H1 (cell line): ENCODE data around the gene SNED1. TPM values are rescaled to one million over a fixed set of nuclear protein-coding genes. Genes with fewer than 3 reads are reported as not detected.

Experiments
- CTCF ChIA-PET: fragments of 300-600 bp; sonication (Branson Sonifier 250); formaldehyde crosslinking; loops from one replicate; lab custom pipeline; 2021; ENCODE audit not compliant: partially characterized antibody; lab: Charles Lee
- POLR2A ChIA-PET: fragments of 300-600 bp; sonication (Branson Sonifier 250); formaldehyde crosslinking; loops from one replicate; lab custom pipeline; 2021; ENCODE audit warnings: inconsistent platforms; ENCODE audit not compliant: partially characterized antibody; lab: Charles Lee
- DNase-seq, 2 experiments: peaks; one replicate each; pipeline versions ENCODE4 v3.0.0 to v3.0.0-alpha.2; 2010 to 2022; ENCODE audit warnings: low spot score in 2 of 2, low read depth in 1 of 2, mixed read lengths in 1 of 2
- FAIRE-seq: peaks from 2 replicates; lab custom pipeline; 2011; peaks lifted over from hg19 to GRCh38; lab: Jason Lieb, UNC
- H2AFZ ChIP-seq: 2 replicates; pipeline ENCODE4 v1.8.1; 2012; ENCODE audit warnings: low read length, inconsistent platforms
- H2AK5ac ChIP-seq: 2 replicates; pipeline ENCODE4 v1.6.1; 2013; ENCODE audit warnings: low read depth, low read length
- H2BK120ac ChIP-seq: replicated peaks from 2 replicates; pipeline ENCODE3; 2013; ENCODE audit warnings: low read depth, low read length, inconsistent platforms
- H2BK12ac ChIP-seq: 2 replicates; pipeline ENCODE4 v1.6.1; 2013; ENCODE audit warnings: low read depth, low read length
- H2BK15ac ChIP-seq: 2 replicates; pipeline ENCODE4 v1.6.1; 2013; ENCODE audit warnings: low read length
- H2BK20ac ChIP-seq: 2 replicates; pipeline ENCODE4 v1.6.1; 2013; ENCODE audit warnings: low read length
- H2BK5ac ChIP-seq: 2 replicates; pipeline ENCODE4 v1.6.1; 2013; ENCODE audit warnings: low read depth, low read length
- H3K14ac ChIP-seq: 2 replicates; pipeline ENCODE4 v1.6.1; 2013; ENCODE audit warnings: inconsistent platforms; ENCODE audit not compliant: insufficient read length
- H3K18ac ChIP-seq: 2 replicates; pipeline ENCODE4 v1.6.1; 2013; ENCODE audit warnings: low read length; ENCODE audit errors: extremely low read depth
- H3K23ac ChIP-seq: 2 replicates; pipeline ENCODE4 v1.6.1; 2013; ENCODE audit warnings: inconsistent platforms; ENCODE audit not compliant: insufficient read length
- H3K23me2 ChIP-seq: 2 replicates; pipeline ENCODE4 v1.6.1; 2013; ENCODE audit warnings: low read depth, low read length
- H3K27ac ChIP-seq: 2 replicates; pipeline ENCODE4 v1.6.1; 2011; ENCODE audit warnings: low read depth, low read length, inconsistent platforms
- H3K27me3 ChIP-seq, 4 experiments: replicated peaks in 1 of 4; 1 replicate in 1 of 4; 2 replicates in 3 of 4; pipeline versions ENCODE4 v1.6.1 to v1.8.1; 2011 to 2013; ENCODE audit warnings: low read length in 3 of 4, mild to moderate bottlenecking in 3 of 4, inconsistent platforms in 2 of 4, mixed read lengths in 2 of 4, moderate library complexity in 1 of 4; ENCODE audit not compliant: control insufficient read depth in 3 of 4, insufficient read depth in 3 of 4; ENCODE audit errors: extremely low read depth in 1 of 4
- H3K36me3 ChIP-seq, 4 experiments: 2 replicates each; pipeline versions ENCODE4 v1.6.1 to v1.8.1; 2011 to 2013; ENCODE audit warnings: mild to moderate bottlenecking in 4 of 4, low read length in 3 of 4, moderate library complexity in 2 of 4, control low read depth in 1 of 4, inconsistent platforms in 1 of 4; ENCODE audit not compliant: insufficient read depth in 4 of 4, control insufficient read depth in 2 of 4
- H3K4ac ChIP-seq: replicated peaks from 2 replicates; pipeline ENCODE3; 2013; ENCODE audit warnings: low read length, low read depth, mixed read lengths, inconsistent platforms; ENCODE audit not compliant: insufficient read length
- H3K4me1 ChIP-seq, 4 experiments: replicated peaks in 1 of 4; 1 replicate in 1 of 4; 2 replicates in 3 of 4; pipeline versions ENCODE4 v1.6.1 to v1.8.1; 2011 to 2013; ENCODE audit warnings: low read length in 3 of 4, inconsistent platforms in 2 of 4, mixed read lengths in 1 of 4; ENCODE audit not compliant: insufficient read depth in 4 of 4, control insufficient read depth in 3 of 4
- H3K4me2 ChIP-seq, 2 experiments: 2 replicates each; pipeline versions ENCODE4 v1.6.1 to v1.8.1; 2011 to 2013; ENCODE audit warnings: low read depth in 2 of 2, low read length in 2 of 2, control low read depth in 1 of 2, inconsistent platforms in 1 of 2, mild to moderate bottlenecking in 1 of 2; ENCODE audit not compliant: insufficient read depth in 1 of 2
- H3K4me3 ChIP-seq, 4 experiments: fragments of 200-600, 300-600 bp in 1 of 4; sonication (generic), shearing (Covaris generic), sonication (Bioruptor Twin) in 1 of 4; 2 replicates each; pipeline versions ENCODE4 v1.5.1 to v1.8.1; 2011 to 2016; ENCODE audit warnings: low read length in 4 of 4, low read depth in 3 of 4, control low read depth in 2 of 4, inconsistent platforms in 2 of 4, mild to moderate bottlenecking in 2 of 4, mixed read lengths in 1 of 4, moderate library complexity in 1 of 4; ENCODE audit not compliant: insufficient read depth in 2 of 4; ENCODE audit errors: extremely low read depth in 1 of 4
- H3K56ac ChIP-seq: replicated peaks from 2 replicates; pipeline ENCODE3; 2013; ENCODE audit warnings: low read depth, mild to moderate bottlenecking, mixed read lengths, low read length, inconsistent platforms; ENCODE audit not compliant: insufficient read length
- H3K79me1 ChIP-seq: 2 replicates; pipeline ENCODE4 v1.6.1; 2013; ENCODE audit warnings: low read depth, low read length, control low read depth
- H3K79me2 ChIP-seq, 2 experiments: 2 replicates each; pipeline versions ENCODE4 v1.6.1 to v1.8.1; 2012 to 2013; ENCODE audit warnings: low read length in 2 of 2, mild to moderate bottlenecking in 2 of 2, inconsistent platforms in 1 of 2; ENCODE audit not compliant: insufficient read depth in 2 of 2, control insufficient read depth in 1 of 2
- H3K9ac ChIP-seq, 4 experiments: replicated peaks in 1 of 4; 1 replicate in 1 of 4; 2 replicates in 3 of 4; pipeline versions ENCODE4 v1.6.1 to v1.8.1; 2011 to 2013; ENCODE audit warnings: low read depth in 3 of 4, low read length in 3 of 4, control low read depth in 2 of 4, mild to moderate bottlenecking in 2 of 4, moderate library complexity in 2 of 4, inconsistent platforms in 1 of 4; ENCODE audit errors: extremely low read depth in 1 of 4
- H3K9me3 ChIP-seq, 2 experiments: 2 replicates each; pipeline versions ENCODE4 v1.6.1 to v1.8.1; 2012 to 2013; ENCODE audit warnings: mild to moderate bottlenecking in 2 of 2, moderate library complexity in 2 of 2, control low read depth in 1 of 2, inconsistent platforms in 1 of 2, low read depth in 1 of 2, low read length in 1 of 2, mixed read lengths in 1 of 2; ENCODE audit not compliant: insufficient read depth in 2 of 2
- H4K20me1 ChIP-seq, 2 experiments: replicated peaks in 1 of 2; 2 replicates each; pipeline versions ENCODE3 to v1.8.1; 2011 to 2013; ENCODE audit warnings: inconsistent platforms in 2 of 2, low read length in 2 of 2, mild to moderate bottlenecking in 1 of 2; ENCODE audit not compliant: insufficient read depth in 2 of 2, control insufficient read depth in 1 of 2
- H4K5ac ChIP-seq: 2 replicates; pipeline ENCODE4 v1.6.1; 2013; ENCODE audit warnings: low read length, low read depth, mixed read lengths, inconsistent platforms; ENCODE audit not compliant: insufficient read length
- H4K8ac ChIP-seq: 2 replicates; pipeline ENCODE4 v1.8.0; 2013; ENCODE audit warnings: mild to moderate bottlenecking, moderate library complexity, low read length, inconsistent platforms; ENCODE audit not compliant: insufficient read depth; ENCODE audit errors: extremely low read depth
- H4K91ac ChIP-seq: replicated peaks from 2 replicates; pipeline ENCODE3; 2013; ENCODE audit warnings: low read length, mixed read lengths, inconsistent platforms; ENCODE audit not compliant: insufficient read length
- ATF3 ChIP-seq: IDR thresholded peaks from 2 replicates; pipeline ENCODE4 v1.6.1; 2011; ENCODE audit warnings: low read depth, mild to moderate bottlenecking, low read length; ENCODE audit not compliant: insufficient read depth
- CBX8 ChIP-seq: fragments of 300-800, 300-1000 bp; sonication (generic); IDR thresholded peaks from 2 replicates; pipeline ENCODE4 v1.7.1; 2016; ENCODE audit warnings: low read depth, low read length, borderline replicate concordance
- CTCF ChIP-seq, 3 experiments: IDR thresholded peaks; 1 replicate in 2 of 3; 2 replicates in 1 of 3; pipeline versions ENCODE4 v1.5.1 to v1.6.1; 2011; ENCODE audit warnings: low read length in 3 of 3, mild to moderate bottlenecking in 3 of 3, inconsistent platforms in 2 of 3, low read depth in 1 of 3, moderate library complexity in 1 of 3; ENCODE audit not compliant: insufficient read depth in 1 of 3; ENCODE audit errors: control extremely low read depth in 1 of 3
- NANOG ChIP-seq: IDR thresholded peaks from 2 replicates; pipeline ENCODE4 v1.6.1; 2011; ENCODE audit warnings: low read length, low read depth, mild to moderate bottlenecking, inconsistent platforms; ENCODE audit not compliant: insufficient read depth, poor library complexity, severe bottlenecking
- PHF8 ChIP-seq: fragments of 200-600 bp; sonication (generic); conservative IDR thresholded peaks from 2 replicates; pipeline ENCODE4 v1.7.1; 2012; ENCODE audit warnings: low read depth, mild to moderate bottlenecking, inconsistent platforms, low read length, moderate library complexity
- RNF2 ChIP-seq: fragments of 200-900, 300-1000 bp; sonication (generic); IDR thresholded peaks from 2 replicates; pipeline ENCODE4 v1.7.1; 2016; ENCODE audit warnings: borderline replicate concordance, low read depth, mild to moderate bottlenecking, antibody characterized with exemption, low read length; ENCODE audit not compliant: poor library complexity, severe bottlenecking; ENCODE audit errors: missing control alignments
- WGBS, 2 experiments: shearing (Covaris generic) in 1 of 2; methylation state at CpG; one replicate each; pipeline versions ENCODE4 v1.1.6 to v1.1.7; 2013 to 2015; ENCODE audit warnings: low lambda C conversion rate in 2 of 2, mixed read lengths in 2 of 2, inconsistent platforms in 1 of 2, low coverage in 1 of 2, missing lambda C conversion rate in 1 of 2; ENCODE audit not compliant: insufficient replicate concordance in 2 of 2, insufficient coverage in 1 of 2, insufficient read length in 1 of 2; ENCODE audit errors: extremely low coverage in 1 of 2, missing lambda C conversion rate in 1 of 2; 5-methylcytosine and 5-hydroxymethylcytosine counted together
- polyA plus RNA-seq, 7 experiments: library from polyadenylated mRNA; depleted of rRNA in 3 of 7; stranded (reverse) in 5 of 7; unstranded in 2 of 7; fragments of >200 nt in 5 of 7; fragments of 200-250 nt in 2 of 7; gene quantifications; 1 replicate in 5 of 7; 2 replicates in 1 of 7; 4 replicates in 1 of 7; pipeline versions ENCODE4 v1.2.1 to v1.2.3, GENCODE V29; 2011 to 2013; ENCODE audit warnings: missing spikeins in 2 of 7, mixed read lengths in 2 of 7
- total RNA-seq: library from RNA; stranded (reverse); fragmentation: NEBNext Ultra II Directional; extraction: Animal tissue kit (Norgen Biotek cat#: 25700); gene quantifications from 2 replicates; pipeline ENCODE4 v1.2.1, GENCODE V29; 2021

Gene SNED1
- total and polyA plus RNA-seq, 2 of the 8 experiments (the other 6 are each of a cell fraction or from before 2014, with no cell fraction given) = 1.9 TPM

GRCh38 chr2:241088791-241089732 lies 90.6 kb downstream of the SNED1 start:
- Histone ChIP-seq H3K79me1 (no peaks in the 10 kb centered on the region; the same call in 1 of the 2 replicates), H3K4me3 (no peak overlapping the region), H3K4ac (no peak overlapping the region), H3K14ac (no peak overlapping the region), H3K4me1 (peaks cover 0 to 4% (median 3%) of the 10 kb centered on the region in 4 experiments; a peak in 4 of 7 replicates), H3K4me2 (no peak overlapping the region), H4K8ac (no peak overlapping the region), H2BK20ac (no peak overlapping the region), H2BK15ac (no peak overlapping the region), H2BK5ac (no peak overlapping the region), H3K9me3 (no peaks in the 10 kb centered on the region), H3K79me2 (no peaks in the 10 kb centered on the region; a peak in 1 of 4 replicates), H2AFZ (no peak overlapping the region), H2BK120ac (no peak overlapping the region), H2AK5ac (no peak overlapping the region), H4K91ac (no peak overlapping the region), H3K56ac (no peak overlapping the region), H3K27me3 (no peaks in the 10 kb centered on the region), H2BK12ac (no peak overlapping the region), H4K5ac (no peak overlapping the region), H3K9ac (no peak overlapping the region), H3K23ac (no peak overlapping the region), H3K23me2 (no peaks in the 10 kb centered on the region), H4K20me1 (peaks cover 0 to 3% of the 10 kb centered on the region in 2 experiments), H3K18ac (no peak overlapping the region), H3K27ac (no peak overlapping the region), H3K36me3 (peaks cover 4 to 22% (median 14%) of the 10 kb centered on the region in 4 experiments)
- DNase-seq (no peak), FAIRE-seq (no peak)
- ChIA-PET CTCF (interaction anchor here (3.0 kb wide), 1 partner anchor 11 kb away, joined by 10 read pairs; no protein-coding TSS in a partner anchor), POLR2A (interaction anchor here (0.6 to 1.3 kb wide), 3 partner anchors 9 to 11 kb away, joined by 3 read pairs; no protein-coding TSS in a partner anchor)
- 91% methylated on average over 20 of the region's 20 CpGs; no CpG with 5 or more reads in 1 of the 2 experiments for WGBS, 2 experiments
- TF ChIP-seq CTCF (IDR thresholded peaks at IDR 0.05; ENCODE audit: control extremely low read depth in 1 of 3, insufficient read depth in 1 of 3, low read depth in 1 of 3, low read length in 3 of 3) (no peak), ATF3 (no peak), RNF2 (no peak), PHF8 (no peak), NANOG (no peak), CBX8 (no peak)
